Neuronal stem cell (in vitro differentiated cells): ENCODE measurements around the gene PCDHGA4.

Experiments
- DNase-seq: peaks from one replicate; pipeline ENCODE4 v3.0.0-alpha.2; 2013; ENCODE audit warnings: low spot score
- H2AFZ ChIP-seq: one replicate; pipeline ENCODE4 v1.6.1; 2013; ENCODE audit warnings: mild to moderate bottlenecking, low read length, inconsistent platforms
- H2AK5ac ChIP-seq: 2 replicates; pipeline ENCODE4 v1.6.1; 2013; ENCODE audit warnings: low read depth, mild to moderate bottlenecking, inconsistent platforms, low read length, moderate library complexity, mixed read lengths
- H2BK120ac ChIP-seq: 2 replicates; pipeline ENCODE4 v1.6.1; 2013; ENCODE audit warnings: low read depth, mild to moderate bottlenecking, inconsistent platforms, low read length, moderate library complexity, mixed read lengths
- H2BK12ac ChIP-seq: one replicate; pipeline ENCODE4 v1.6.1; 2013; ENCODE audit warnings: low read length, inconsistent platforms
- H2BK15ac ChIP-seq: 2 replicates; pipeline ENCODE4 v1.6.1; 2013; ENCODE audit warnings: mild to moderate bottlenecking, low read length, inconsistent platforms, mixed read lengths
- H2BK5ac ChIP-seq: one replicate; pipeline ENCODE4 v1.6.1; 2013; ENCODE audit warnings: inconsistent platforms, mild to moderate bottlenecking, low read length, moderate library complexity
- H3K14ac ChIP-seq: one replicate; pipeline ENCODE4 v1.6.1; 2013; ENCODE audit warnings: low read length, inconsistent platforms
- H3K18ac ChIP-seq: 2 replicates; pipeline ENCODE4 v1.6.1; 2013; ENCODE audit warnings: low read length, inconsistent platforms
- H3K23ac ChIP-seq: 2 replicates; pipeline ENCODE4 v1.6.1; 2013; ENCODE audit warnings: low read depth, mild to moderate bottlenecking, mixed read lengths, low read length, inconsistent platforms; ENCODE audit not compliant: poor library complexity
- H3K27ac ChIP-seq: replicated peaks from 3 replicates; pipeline ENCODE4 v1.5.1; 2013; ENCODE audit warnings: low read length, inconsistent platforms
- H3K27me3 ChIP-seq, 3 experiments: 2 replicates each; pipeline ENCODE4 v1.6.1; 2013; ENCODE audit warnings: low read length in 3 of 3, mild to moderate bottlenecking in 2 of 3, inconsistent platforms in 1 of 3, low read depth in 1 of 3, mixed read lengths in 1 of 3, moderate library complexity in 1 of 3; ENCODE audit not compliant: control insufficient read depth in 3 of 3, insufficient read depth in 3 of 3
- H3K36me3 ChIP-seq, 2 donors: replicated peaks in 1 of 2; 2 replicates each; pipeline ENCODE4 v1.6.1; 2013; ENCODE audit warnings: low read length in 2 of 2; ENCODE audit not compliant: control insufficient read depth in 2 of 2, insufficient read depth in 2 of 2
- H3K4ac ChIP-seq: 2 replicates; pipeline ENCODE4 v1.6.1; 2013; ENCODE audit warnings: inconsistent platforms, mild to moderate bottlenecking, low read length, moderate library complexity
- H3K4me1 ChIP-seq, 2 donors: 1 replicate in 1 of 2; 2 replicates in 1 of 2; pipeline ENCODE4 v1.6.1; 2013; ENCODE audit warnings: low read length in 2 of 2, low read depth in 1 of 2; ENCODE audit not compliant: control insufficient read depth in 2 of 2, insufficient read depth in 1 of 2
- H3K4me2 ChIP-seq: one replicate; pipeline ENCODE4 v1.6.1; 2013; ENCODE audit warnings: mild to moderate bottlenecking, low read length, inconsistent platforms; ENCODE audit not compliant: insufficient read depth, poor library complexity, severe bottlenecking
- H3K4me3 ChIP-seq, 2 donors: 2 replicates each; pipeline ENCODE4 v1.5.1; 2013; ENCODE audit warnings: low read length in 2 of 2, mild to moderate bottlenecking in 2 of 2, inconsistent platforms in 1 of 2, moderate library complexity in 1 of 2
- H3K79me1 ChIP-seq: one replicate; pipeline ENCODE4 v1.6.1; 2013; ENCODE audit warnings: low read depth, mild to moderate bottlenecking, inconsistent platforms, low read length, moderate library complexity
- H3K9ac ChIP-seq: one replicate; pipeline ENCODE4 v1.6.1; 2013; ENCODE audit warnings: mild to moderate bottlenecking, low read depth, low read length, inconsistent platforms; ENCODE audit not compliant: poor library complexity
- H3K9me3 ChIP-seq, 2 donors: replicated peaks in 1 of 2; 2 replicates each; pipeline versions ENCODE3 to v1.6.1; 2013; ENCODE audit warnings: low read length in 2 of 2, mild to moderate bottlenecking in 2 of 2, inconsistent platforms in 1 of 2, low read depth in 1 of 2, mixed read lengths in 1 of 2, moderate library complexity in 1 of 2; ENCODE audit not compliant: control insufficient read depth in 2 of 2, insufficient read depth in 1 of 2
- H4K8ac ChIP-seq: one replicate; pipeline ENCODE4 v1.6.1; 2013; ENCODE audit warnings: low read depth, mild to moderate bottlenecking, inconsistent platforms, low read length, moderate library complexity
- H4K91ac ChIP-seq: one replicate; pipeline ENCODE4 v1.6.1; 2013; ENCODE audit warnings: low read length, low read depth, mild to moderate bottlenecking, inconsistent platforms; ENCODE audit not compliant: poor library complexity
- WGBS, 2 donors: extraction: QIAGEN DNeasy Blood & Tissue Kit; methylation state at CpG; one replicate each; pipeline ENCODE4 v1.1.7; 2013; ENCODE audit warnings: missing lambda C conversion rate in 2 of 2, mixed read lengths in 1 of 2; ENCODE audit not compliant: insufficient read length in 2 of 2, insufficient replicate concordance in 1 of 2; ENCODE audit errors: extremely low coverage in 2 of 2; 5-methylcytosine and 5-hydroxymethylcytosine counted together

PCDHGA4 gene

GRCh38 chr5:141319202-141319601 is 35.6 kb upstream of the PCDHGA4 start:
- Histone ChIP-seq H2BK120ac (no peak overlapping the region), H2BK15ac (no peak overlapping the region), H3K23ac (no peak overlapping the region), H3K14ac (no peak overlapping the region), H4K91ac (no peak overlapping the region), H3K4me3 (peak overlapping the region in 1 of 2 donors; percentile 64), H3K4me1 (peaks cover 0 to 1% of the 10 kb centered on the region in 2 donors), H3K79me1 (no peaks in the 10 kb centered on the region), H3K4ac (no peak overlapping the region), H4K8ac (no peak overlapping the region), H2AK5ac (no peak overlapping the region), H2BK12ac (no peak overlapping the region), H3K27ac (no peak overlapping the region), H3K18ac (no peak overlapping the region), H3K9me3 (peaks cover 22 to 61% of the 10 kb centered on the region in 2 donors), H3K4me2 (no peak overlapping the region), H2BK5ac (no peak overlapping the region), H3K9ac (no peak overlapping the region), H3K27me3 (no peaks in the 10 kb centered on the region), H3K36me3 (peaks cover 16 to 52% of the 10 kb centered on the region in 2 donors), H2AFZ (no peak overlapping the region)
- DNase-seq, result no peak
- no CpG with 5 or more reads among the region's 6 CpGs for WGBS, 2 donors

- Histone ChIP-seq H3K9ac (no peak overlapping the region), H3K18ac (no peak overlapping the region), H2AFZ (no peak overlapping the region), H4K8ac (no peak overlapping the region), H3K4ac (no peak overlapping the region), H2BK15ac (no peak overlapping the region), H2BK12ac (no peak overlapping the region), H2AK5ac (no peak overlapping the region), H3K79me1 (no peaks in the 10 kb centered on the region), H2BK120ac (no peak overlapping the region), H3K27me3 (no peaks in the 10 kb centered on the region), H2BK5ac (no peak overlapping the region), H3K4me1 (peaks cover 0 to 1% of the 10 kb centered on the region in 2 donors), H4K91ac (no peak overlapping the region), H3K14ac (no peak overlapping the region), H3K4me3 (peak overlapping the region; percentile 41 to 64), H3K27ac (no peak overlapping the region), H3K9me3 (peaks cover 22 to 57% of the 10 kb centered on the region in 2 donors), H3K4me2 (peak overlapping the region; percentile 29), H3K23ac (no peak overlapping the region), H3K36me3 (peaks cover 16 to 47% of the 10 kb centered on the region in 2 donors)
- DNase-seq, result no peak
- WGBS, 2 donors, result no CpG with 5 or more reads among the region's 5 CpGs
These were observed 35.1 kb upstream of the PCDHGA4 start for GRCh38 chr5:141319699-141320098.

- Histone ChIP-seq H2BK120ac (no peak within 1 kb of the TSS), H3K4me2 (peak within 1 kb of the TSS; percentile 65), H3K27ac (peak within 1 kb of the TSS; percentile 83), H2AFZ (peak within 1 kb of the TSS; percentile 90), H4K8ac (no peak within 1 kb of the TSS), H2BK12ac (no peak within 1 kb of the TSS), H3K79me1 (no peaks in the 10 kb centered on the region), H3K27me3 (no peaks in the 10 kb centered on the region), H4K91ac (no peak within 1 kb of the TSS), H3K4me3 (peak within 1 kb of the TSS; percentile 64 to 91), H2BK15ac (no peak within 1 kb of the TSS), H3K36me3 (peaks cover 15 to 40% of the 10 kb centered on the region in 2 donors), H3K23ac (peak within 1 kb of the TSS; percentile 94), H3K9me3 (peaks cover 19 to 52% of the 10 kb centered on the region in 2 donors), H3K18ac (peak within 1 kb of the TSS; percentile 94), H3K4ac (no peak within 1 kb of the TSS), H2BK5ac (no peak within 1 kb of the TSS), H3K4me1 (peaks cover 0 to 1% of the 10 kb centered on the region in 2 donors), H3K9ac (no peak within 1 kb of the TSS), H3K14ac (no peak within 1 kb of the TSS), H2AK5ac (no peak within 1 kb of the TSS)
- WGBS, 2 donors, result no CpG with 5 or more reads among the region's 67 CpGs
- peak; percentile 93 for DNase-seq
These were observed 34.3 kb upstream of the PCDHGA4 start, which contains the start of gene TAF7 for GRCh38 chr5:141320225-141321169. TAF7 (minus strand) TSS chr5:141320784; CDS start chr5:141320044, 740 bp downstream.

- Histone ChIP-seq H3K27ac (no peak overlapping the region), H3K4me3 (no peak overlapping the region), H2BK12ac (no peak overlapping the region), H3K14ac (no peak overlapping the region), H2AFZ (no peak overlapping the region), H2AK5ac (no peak overlapping the region), H3K18ac (no peak overlapping the region), H4K8ac (no peak overlapping the region), H2BK15ac (no peak overlapping the region), H3K23ac (no peak overlapping the region), H3K4me1 (peaks cover 0 to 1% of the 10 kb centered on the region in 2 donors), H3K27me3 (no peaks in the 10 kb centered on the region), H2BK5ac (no peak overlapping the region), H4K91ac (no peak overlapping the region), H3K36me3 (peaks cover 15 to 23% of the 10 kb centered on the region in 2 donors), H2BK120ac (no peak overlapping the region), H3K9ac (no peak overlapping the region), H3K4ac (no peak overlapping the region), H3K4me2 (no peak overlapping the region), H3K9me3 (peaks cover 20 to 39% of the 10 kb centered on the region in 2 donors), H3K79me1 (no peaks in the 10 kb centered on the region)
- DNase-seq, result no peak
- 100% methylated on average over 1 of the region's 3 CpGs for WGBS, 2 donors
These were observed 32.6 kb upstream of the PCDHGA4 start for GRCh38 chr5:141322261-141322660.
